HG03439 (cell line): ENCODE results near the gene TTLL3.
A peak's percentile ranks its signal among the peaks of the same experiment; 100 is the strongest.

Experiments
- ATAC-seq: cut with Tn5 transposase; IDR thresholded peaks from one replicate; pipeline ENCODE4 v1.9.1; 2021; ENCODE audit warnings: mild to moderate bottlenecking, moderate library complexity; ENCODE audit not compliant: unreplicated experiment

TTLL3 gene

GRCh38 chr3:9780458-9780812 is 29.6 kb upstream of the TTLL3 start:
- no peak for ATAC-seq

GRCh38 chr3:9780910-9781309 is 29.2 kb upstream of the TTLL3 start:
- ATAC-seq, result no peak

GRCh38 chr3:9781551-9781950 is 28.5 kb upstream of the TTLL3 start:
- no peak for ATAC-seq

- no peak for ATAC-seq
Observed at GRCh38 chr3:9781978-9782603, 28.0 kb upstream of the TTLL3 start.

GRCh38 chr3:9782770-9783169 is 27.3 kb upstream of the TTLL3 start:
- ATAC-seq, result no peak

GRCh38 chr3:9783954-9784353 is 26.1 kb upstream of the TTLL3 start:
- no peak for ATAC-seq

GRCh38 chr3:9784965-9785364 is 25.1 kb upstream of the TTLL3 start:
- ATAC-seq, result no peak

GRCh38 chr3:9785602-9786001 is 24.5 kb upstream of the TTLL3 start:
- no peak for ATAC-seq

GRCh38 chr3:9786209-9786739 is 23.8 kb upstream of the TTLL3 start:
- no peak for ATAC-seq

GRCh38 chr3:9786825-9787669 is 23.0 kb upstream of the TTLL3 start:
- ATAC-seq, result no peak

- ATAC-seq, result no peak
Observed at GRCh38 chr3:9787714-9788113, 22.3 kb upstream of the TTLL3 start.

GRCh38 chr3:9791127-9791526 is 18.9 kb upstream of the TTLL3 start:
- ATAC-seq, result no peak

GRCh38 chr3:9791790-9792404 is 18.2 kb upstream of the TTLL3 start:
- no peak for ATAC-seq

GRCh38 chr3:9792405-9793160 is 17.5 kb upstream of the TTLL3 start, which contains the start of the genes ARPC4 and TADA3:
TSS of gene ARPC4 (plus strand) at chr3:9793082. CDS start at chr3:9793122, 40 bp downstream.
TSS of gene TADA3 (minus strand) at chr3:9792473. CDS start at chr3:9791466, 1,007 bp downstream.
- ATAC-seq, result peak; percentile 88

GRCh38 chr3:9793161-9793781 is 16.8 kb upstream of the TTLL3 start:
- ATAC-seq, result no peak

GRCh38 chr3:9794400-9794799 is 15.7 kb upstream of the TTLL3 start:
- no peak for ATAC-seq

GRCh38 chr3:9795207-9795606 is 14.9 kb upstream of the TTLL3 start:
- no peak for ATAC-seq

- no peak for ATAC-seq
Observed at GRCh38 chr3:9797196-9797945, 12.7 kb upstream of the TTLL3 start.

- no peak for ATAC-seq
Observed at GRCh38 chr3:9800529-9800928, 9.5 kb upstream of the TTLL3 start.

- no peak for ATAC-seq
Observed at GRCh38 chr3:9803494-9803893, 6.6 kb upstream of the TTLL3 start.
